Stimulated activated CD4-positive, alpha-beta T cell treated with anti-CD3 and anti-CD28 coated beads, Interleukin-15, amount 100 ng/mL, for 24 hours (primary cell): ENCODE measurements around the gene PIBF1.
"Not testable (repeated sequence)": the region's sequence is repeated elsewhere in the genome, so short reads cannot be mapped to it uniquely, and the experiment has no call there.

Experiments
- DNase-seq: peaks from one replicate; pipeline ENCODE4 v3.0.0-alpha.2; 2020

PIBF1 gene

DNA sequence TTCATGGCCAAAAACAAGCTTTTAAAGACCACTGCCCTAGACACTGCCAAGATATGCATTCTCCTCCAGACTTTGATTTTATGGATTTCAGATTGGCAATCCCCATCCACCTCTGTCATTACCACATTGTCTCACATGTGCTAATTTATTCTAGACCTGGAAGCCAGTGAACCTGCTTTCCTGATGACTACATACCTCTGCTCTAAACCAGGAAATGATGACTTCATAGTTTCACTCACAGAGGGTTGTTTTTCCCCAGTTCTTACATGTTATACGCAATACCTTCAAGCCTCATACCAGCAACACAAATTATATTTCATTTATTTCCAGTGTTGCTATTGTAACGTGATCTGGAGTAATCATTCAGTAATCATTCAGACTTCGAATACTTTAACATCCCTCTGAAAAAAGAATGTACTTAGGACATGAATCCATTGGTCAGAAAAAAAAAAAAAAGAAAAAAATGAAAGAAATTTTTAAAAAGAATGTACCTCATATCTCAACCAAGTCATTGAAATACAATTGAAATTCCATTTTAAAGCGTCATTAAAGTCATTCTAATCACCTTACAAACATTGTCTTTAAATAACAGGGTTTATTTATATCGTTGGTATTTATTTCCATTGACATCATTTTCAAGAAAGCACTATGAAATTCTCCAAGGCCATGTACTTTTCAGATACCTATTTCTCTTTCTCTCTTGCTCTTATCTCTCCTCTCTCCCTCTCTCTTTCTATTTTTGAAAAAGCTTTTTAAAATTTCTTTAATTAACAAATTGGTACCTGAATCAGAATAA is 243.5 kb downstream of the PIBF1 start:
- no peak for DNase-seq

DNA sequence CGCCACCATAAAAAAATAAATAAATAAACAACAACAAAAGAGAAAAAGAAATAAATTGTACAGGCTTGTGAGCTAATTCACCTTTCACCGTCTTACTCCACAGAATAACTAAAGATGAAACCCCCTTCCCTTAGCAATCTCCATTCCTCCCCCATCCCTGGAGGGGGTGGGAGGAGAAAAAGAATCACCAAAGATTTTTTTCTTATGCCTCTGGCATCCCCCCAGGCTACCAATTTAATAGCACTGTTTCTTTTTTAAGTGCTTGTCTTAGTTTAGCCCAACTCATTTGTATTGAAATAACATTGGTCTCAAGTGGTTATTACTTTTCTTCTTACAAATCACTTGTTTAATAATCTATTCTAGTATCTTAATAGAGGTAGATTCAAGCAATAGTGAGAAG is 253.0 kb downstream of the PIBF1 start:
- DNase-seq, result no peak

GRCh38 chr13:73035660-73036059 is 253.7 kb downstream of the PIBF1 start:
- DNase-seq, result no peak

- no peak for DNase-seq
Observed at GRCh38 chr13:73036566-73036965, 254.6 kb downstream of the PIBF1 start.

- no peak for DNase-seq
Observed at GRCh38 chr13:73038064-73038463, 256.1 kb downstream of the PIBF1 start.

DNA sequence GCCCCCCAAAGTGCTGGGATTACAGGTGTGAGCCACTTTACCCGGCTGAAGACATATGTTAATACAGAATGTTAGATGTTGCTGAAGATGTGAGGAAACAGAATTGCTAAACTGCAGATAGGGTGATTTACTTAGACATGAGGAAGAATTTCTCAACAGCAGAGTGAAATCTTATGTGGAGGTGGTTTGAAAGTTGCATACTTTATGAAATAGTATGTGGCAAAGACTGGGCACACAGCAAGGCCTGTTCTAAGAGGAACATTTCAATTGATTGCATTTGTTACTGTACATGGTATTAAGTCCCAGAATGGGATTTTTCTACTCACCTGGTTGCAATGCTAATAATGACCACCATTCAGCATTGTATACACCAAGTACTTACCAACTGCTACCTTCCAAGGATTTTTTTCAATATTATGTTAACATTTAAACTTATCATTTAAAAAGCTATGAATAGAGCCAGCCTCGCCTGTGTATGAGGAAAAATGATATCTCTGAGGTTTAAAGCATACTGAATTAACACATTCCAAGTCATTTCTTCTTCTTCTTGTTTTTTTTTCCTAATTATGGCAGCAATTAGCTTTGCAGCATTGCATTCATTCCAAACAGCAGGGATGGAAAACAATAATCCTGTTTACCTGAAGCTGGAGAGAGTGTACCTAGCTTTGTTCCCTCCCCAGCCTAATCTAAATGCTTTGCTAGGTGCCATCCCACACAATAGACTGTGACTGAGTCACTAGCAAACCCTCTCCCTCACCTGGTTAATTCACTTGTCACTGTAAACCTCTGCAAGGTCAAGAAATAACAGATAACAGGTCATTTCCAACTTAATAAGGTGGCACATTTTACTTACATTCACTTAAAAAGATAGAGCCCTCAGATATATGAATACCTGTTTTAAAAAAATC is 257.5 kb downstream of the PIBF1 start:
- no peak for DNase-seq

- no peak for DNase-seq
Observed at GRCh38 chr13:73040484-73040883, 258.6 kb downstream of the PIBF1 start.

DNA sequence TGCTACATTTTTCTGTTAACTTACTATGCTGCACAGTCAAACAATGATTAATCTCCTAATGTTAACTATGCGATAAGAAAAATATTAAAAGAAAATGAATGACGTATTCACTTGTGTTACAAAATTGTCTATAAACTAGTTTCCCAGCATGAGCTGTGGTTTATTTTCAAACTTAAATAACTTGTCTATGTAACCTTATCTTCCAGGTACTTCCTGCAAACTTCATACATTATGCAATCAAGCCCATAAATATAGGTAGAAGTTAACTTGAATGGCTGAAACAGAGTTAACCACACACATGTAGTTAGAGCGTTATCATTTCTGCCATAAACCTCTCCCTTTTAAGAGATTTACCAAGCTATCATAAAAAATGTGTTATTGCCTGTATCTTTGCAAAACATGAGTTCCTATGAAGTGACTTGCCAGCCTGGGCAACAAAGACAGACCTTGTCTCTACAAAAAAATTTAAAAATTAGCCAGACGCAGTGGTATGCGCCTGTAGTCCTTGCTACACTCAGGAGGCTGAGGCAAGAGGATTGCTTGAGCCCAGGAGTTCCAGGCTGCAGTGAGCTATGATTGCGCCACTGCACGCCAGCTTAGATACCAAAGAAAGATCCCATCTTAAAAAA is 259.1 kb downstream of the PIBF1 start:
- no peak for DNase-seq

- DNase-seq, result no peak
Observed at GRCh38 chr13:73045031-73045430, 263.1 kb downstream of the PIBF1 start.

GRCh38 chr13:73048615-73049014 is 266.7 kb downstream of the PIBF1 start:
- DNase-seq, result not testable (repeated sequence)

DNA sequence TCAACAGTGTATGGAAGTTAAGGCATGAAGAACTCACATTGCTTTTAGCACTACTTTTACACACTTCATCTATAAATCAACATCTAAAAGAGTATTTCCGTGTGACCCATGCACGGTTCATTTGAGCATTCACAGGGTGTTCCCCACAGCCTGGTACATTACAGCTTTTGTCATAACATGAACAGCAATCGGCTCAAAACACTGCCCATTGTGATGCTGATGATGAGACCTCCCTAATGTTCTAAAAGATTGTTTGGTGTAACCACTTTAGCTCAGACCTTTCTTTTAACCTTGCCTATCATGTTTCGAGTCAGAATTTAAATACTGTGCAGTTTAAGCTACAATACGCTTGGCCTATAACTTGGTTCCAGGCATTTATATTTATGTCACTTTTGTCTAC is 272.8 kb downstream of the PIBF1 start:
- no peak for DNase-seq

- no peak for DNase-seq
Observed at GRCh38 chr13:73055813-73056564, 274.1 kb downstream of the PIBF1 start.

DNA sequence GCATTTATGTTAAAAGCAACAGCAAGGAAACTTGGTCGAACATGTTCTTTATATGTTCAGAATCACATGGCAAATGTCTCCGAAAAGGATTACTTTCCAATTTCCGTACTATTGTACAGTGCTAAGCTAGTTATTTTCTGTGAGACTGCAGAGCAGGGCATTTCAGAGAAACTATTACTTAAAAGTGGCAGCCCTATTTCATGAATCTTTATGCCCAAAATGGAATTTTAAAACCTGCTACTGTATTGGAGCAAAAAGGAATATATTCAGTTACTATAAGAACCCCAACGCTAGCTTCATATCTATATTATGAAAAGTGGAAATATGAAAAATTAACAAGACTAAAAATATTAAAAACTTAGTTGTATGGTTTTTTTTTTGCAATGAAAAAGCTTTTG is 274.6 kb downstream of the PIBF1 start:
- DNase-seq, result no peak

- DNase-seq, result no peak
Observed at GRCh38 chr13:73057284-73058063, 275.5 kb downstream of the PIBF1 start.

GRCh38 chr13:73058064-73058313 is 276.1 kb downstream of the PIBF1 start:
- DNase-seq, result no peak

GRCh38 chr13:73058432-73058735 is 276.5 kb downstream of the PIBF1 start:
- no peak for DNase-seq

DNA sequence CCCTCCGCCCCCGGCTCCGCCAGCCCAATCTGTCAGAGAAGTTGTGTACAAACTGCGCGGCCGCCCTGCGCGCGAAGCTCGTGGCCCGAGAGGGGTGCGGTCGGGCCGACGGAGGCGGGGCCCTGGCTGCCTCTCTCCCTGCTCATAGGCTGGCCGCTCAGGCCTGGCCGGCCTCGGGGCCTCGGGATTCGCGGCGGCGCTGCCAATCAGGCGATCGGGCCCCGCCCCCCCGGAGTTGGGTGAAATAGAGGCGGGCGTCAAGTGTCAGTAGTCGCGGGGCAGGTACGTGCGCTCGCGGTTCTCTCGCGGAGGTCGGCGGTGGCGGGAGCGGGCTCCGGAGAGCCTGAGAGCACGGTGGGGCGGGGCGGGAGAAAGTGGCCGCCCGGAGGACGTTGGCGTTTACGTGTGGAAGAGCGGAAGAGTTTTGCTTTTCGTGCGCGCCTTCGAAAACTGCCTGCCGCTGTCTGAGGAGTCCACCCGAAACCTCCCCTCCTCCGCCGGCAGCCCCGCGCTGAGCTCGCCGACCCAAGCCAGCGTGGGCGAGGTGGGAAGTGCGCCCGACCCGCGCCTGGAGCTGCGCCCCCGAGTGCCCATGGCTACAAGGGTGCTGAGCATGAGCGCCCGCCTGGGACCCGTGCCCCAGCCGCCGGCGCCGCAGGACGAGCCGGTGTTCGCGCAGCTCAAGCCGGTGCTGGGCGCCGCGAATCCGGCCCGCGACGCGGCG is 277.0 kb downstream of the PIBF1 start, which contains the start of gene KLF5:
Gene KLF5, plus strand, starts transcription at position 270 of the 724 bp plus-strand sequence. Its CDS starts 323 bp downstream, at position 593.
- peak; percentile 98 for DNase-seq

- DNase-seq, result peak; percentile 61
Observed at GRCh38 chr13:73059460-73060250, 277.7 kb downstream of the PIBF1 start.

DNA sequence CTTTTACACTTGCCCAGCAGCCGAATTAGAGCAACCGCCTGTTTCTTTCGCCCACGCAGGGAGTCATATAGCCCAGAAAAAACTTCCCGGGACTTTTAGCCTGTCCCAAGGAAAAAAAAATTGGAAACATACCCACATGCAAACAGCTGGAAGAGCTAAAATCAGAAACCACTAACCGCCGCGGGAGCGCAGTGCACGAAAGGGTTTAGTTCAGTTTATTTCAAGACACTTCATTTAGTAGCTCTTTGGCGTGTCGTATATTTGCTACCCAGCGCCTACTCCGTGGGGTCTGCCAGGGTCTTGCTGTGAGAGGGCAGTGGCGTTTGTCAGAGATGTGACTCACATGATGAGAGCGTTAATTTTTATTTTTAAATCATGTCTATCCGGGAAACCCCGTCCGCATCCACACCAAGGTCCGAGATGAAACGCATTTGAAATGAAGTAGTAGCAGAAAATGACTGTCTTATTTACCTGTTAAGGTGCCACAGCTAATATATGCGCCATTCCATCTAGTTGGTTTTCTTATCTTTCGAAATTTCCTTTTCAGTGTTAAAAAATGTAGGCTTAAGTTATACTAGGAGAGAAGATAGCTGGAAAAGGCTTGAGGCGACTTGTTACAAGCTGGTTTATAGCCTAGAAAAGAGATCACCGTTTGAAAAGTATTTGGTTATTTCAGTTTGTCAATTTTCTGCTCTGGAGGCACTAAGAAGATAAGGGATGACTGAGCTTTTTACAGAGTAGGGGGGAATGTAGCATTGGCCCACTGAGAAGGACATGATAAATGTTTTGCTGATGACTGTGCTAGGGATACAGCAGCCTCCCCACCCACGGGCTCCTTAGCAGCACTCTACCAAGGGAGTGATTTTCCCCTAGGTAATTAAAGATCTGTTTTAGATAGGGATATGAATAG is 278.6 kb downstream of the PIBF1 start:
- peak; percentile 18 for DNase-seq

DNA sequence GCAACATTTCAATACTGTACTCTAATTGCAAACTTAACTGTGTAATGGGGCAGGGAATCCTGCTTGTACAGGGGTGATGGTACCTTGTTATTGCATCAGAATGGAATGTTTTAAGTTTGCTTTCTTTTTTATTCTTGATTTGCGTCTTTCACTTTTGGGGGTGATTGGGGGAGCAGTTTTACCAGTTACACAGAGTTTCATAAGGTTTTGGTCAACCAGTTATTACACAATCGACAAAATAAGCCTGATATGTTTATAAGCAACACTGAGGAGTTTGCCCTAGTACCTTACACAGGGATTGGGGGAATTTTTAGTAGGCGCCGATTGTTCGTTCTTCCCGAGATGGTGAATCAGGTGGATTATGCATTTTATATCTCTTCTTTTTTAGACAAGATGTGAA is 279.5 kb downstream of the PIBF1 start:
- DNase-seq, result no peak
